Esophagus (tissue), 2 donors: ENCODE measurements around the gene CYB5A. TPM values are rescaled to one million over a fixed set of nuclear protein-coding genes. Genes with fewer than 3 reads are reported as not detected.

ENCODE experiments used
- H3K27ac ChIP-seq, 2 donors: one replicate each; pipeline ENCODE4 v1.5.1; 2013; ENCODE audit warnings: low read depth in 2 of 2, mild to moderate bottlenecking in 2 of 2, inconsistent platforms in 1 of 2, low read length in 1 of 2, moderate library complexity in 1 of 2
- H3K27me3 ChIP-seq, 2 donors: one replicate each; pipeline ENCODE4 v1.6.1; 2013; ENCODE audit warnings: low read length in 2 of 2, control low read depth in 1 of 2, mild to moderate bottlenecking in 1 of 2; ENCODE audit not compliant: insufficient read depth in 2 of 2, control insufficient read depth in 1 of 2
- H3K36me3 ChIP-seq, 2 donors: one replicate each; pipeline ENCODE4 v1.6.1; 2013; ENCODE audit warnings: low read length in 1 of 2; ENCODE audit not compliant: control insufficient read depth in 2 of 2, insufficient read depth in 2 of 2
- H3K4me1 ChIP-seq, 2 donors: one replicate each; pipeline ENCODE4 v1.6.1; 2013; ENCODE audit warnings: low read length in 1 of 2; ENCODE audit not compliant: control insufficient read depth in 2 of 2, insufficient read depth in 2 of 2
- H3K4me3 ChIP-seq, 2 donors: one replicate each; pipeline ENCODE4 v1.5.1; 2013; ENCODE audit warnings: low read length in 2 of 2, mild to moderate bottlenecking in 2 of 2, low read depth in 1 of 2, moderate library complexity in 1 of 2
- H3K9me3 ChIP-seq, 2 donors: one replicate each; pipeline ENCODE4 v1.6.1; 2013; ENCODE audit warnings: mild to moderate bottlenecking in 2 of 2, low read depth in 1 of 2, low read length in 1 of 2, moderate library complexity in 1 of 2; ENCODE audit not compliant: control insufficient read depth in 2 of 2, insufficient read depth in 1 of 2
- WGBS, 2 donors: extraction: QIAGEN DNeasy Blood & Tissue Kit; methylation state at CpG; one replicate each; pipeline ENCODE4 v1.1.7; 2013; 5-methylcytosine and 5-hydroxymethylcytosine counted together
- polyA plus RNA-seq, 2 donors: library from polyadenylated mRNA; stranded (reverse); fragments of 200-250 nt; gene quantifications; one replicate each; pipeline ENCODE4 v1.2.3, GENCODE V29; 2013
- donor health status: healthy with polysubstance abuse.
- donor health status: Bipolar disorder and iron deficiency.

CYB5A gene
- polyA plus RNA-seq, 2 donors, result 37.0 to 81.5 TPM

DNA sequence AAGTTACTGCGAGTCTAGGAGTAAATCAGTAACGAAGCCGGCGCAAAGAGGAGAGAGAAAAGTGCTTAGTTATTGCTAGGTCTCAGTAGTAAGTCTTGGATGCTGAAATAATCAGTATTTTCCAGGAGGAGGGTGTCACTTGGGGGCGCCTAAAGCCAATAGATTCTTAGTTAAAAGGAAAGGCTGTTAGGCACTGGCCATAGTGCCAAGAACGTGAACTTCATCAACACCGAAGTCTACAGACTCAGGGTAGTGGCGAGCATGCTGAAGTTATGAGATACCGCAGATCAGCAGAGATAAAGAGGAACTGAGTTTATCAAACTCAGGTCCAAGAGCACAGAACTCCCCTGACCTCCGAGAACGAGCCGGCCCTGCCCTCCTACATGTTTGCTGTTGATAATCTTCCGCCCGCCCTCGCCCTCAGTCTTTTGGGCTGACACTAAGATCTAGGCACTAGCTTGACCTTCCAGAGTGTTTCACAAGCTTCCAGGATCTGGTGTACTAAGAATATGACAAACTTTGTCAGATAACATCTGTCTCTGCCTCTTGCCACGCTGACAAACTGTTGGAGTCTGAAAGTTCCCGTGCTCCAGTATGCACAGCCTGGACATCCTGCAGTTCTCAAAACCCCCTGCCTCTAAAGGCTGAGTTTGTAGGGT, 49.2 kb downstream of the CYB5A start:
- Histone ChIP-seq H3K4me1 (no peaks in the 10 kb centered on the region), H3K27me3 (no peaks in the 10 kb centered on the region), H3K36me3 (no peaks in the 10 kb centered on the region), H3K4me3 (no peak overlapping the region), H3K27ac (no peak overlapping the region), H3K9me3 (no peaks in the 10 kb centered on the region)
- WGBS, 2 donors, result 55 to 72% methylated on average over 17 of the region's 17 CpGs

DNA sequence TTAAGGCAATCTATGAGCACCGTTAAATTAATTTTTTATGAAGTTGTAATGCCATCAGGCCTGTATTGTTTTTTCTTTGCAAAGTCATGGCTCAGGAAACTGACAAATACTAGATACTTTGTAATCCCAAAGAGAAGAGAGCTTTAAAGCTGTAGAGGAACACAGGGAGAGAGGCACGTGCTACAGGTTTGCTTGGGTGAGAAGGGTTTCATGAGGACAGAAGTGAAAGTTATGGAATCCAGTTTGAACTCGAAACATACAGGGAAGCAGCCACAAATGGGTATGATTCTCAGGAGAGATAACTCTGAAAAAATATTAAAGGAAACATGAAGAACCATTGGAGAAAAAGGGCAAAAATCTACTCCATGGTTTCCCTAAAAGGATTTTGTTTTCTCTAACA, 49.8 kb downstream of the CYB5A start:
- WGBS, 2 donors, result 67 to 84% methylated on average over 3 of the region's 3 CpGs
- Histone ChIP-seq H3K9me3 (no peaks in the 10 kb centered on the region), H3K36me3 (no peaks in the 10 kb centered on the region), H3K4me1 (no peaks in the 10 kb centered on the region), H3K27ac (no peak overlapping the region), H3K4me3 (no peak overlapping the region), H3K27me3 (no peaks in the 10 kb centered on the region)

DNA sequence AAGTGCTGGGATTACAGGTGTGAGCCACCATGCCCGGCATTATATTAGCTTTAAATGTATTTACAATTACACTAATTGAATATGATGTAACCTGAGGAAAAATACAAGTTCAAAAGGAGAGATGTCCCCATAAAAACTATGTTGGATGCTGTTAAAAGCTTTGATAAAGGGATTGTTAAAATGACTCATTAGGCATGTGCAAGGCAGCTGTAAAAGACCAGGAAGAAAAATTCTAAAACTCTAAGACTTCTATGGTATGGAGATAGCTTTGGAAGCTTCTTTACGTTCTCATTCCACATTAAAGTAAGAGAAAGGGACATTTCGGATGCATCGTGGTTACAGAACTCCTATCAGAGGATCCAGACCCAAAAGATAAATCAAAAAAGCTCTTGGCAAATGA, 50.3 kb downstream of the CYB5A start:
- no peak overlapping the region for H3K27ac ChIP-seq
- no peaks in the 10 kb centered on the region for H3K27me3 ChIP-seq
- H3K9me3 ChIP-seq, result no peaks in the 10 kb centered on the region
- H3K4me3 ChIP-seq, result no peak overlapping the region
- no peaks in the 10 kb centered on the region for H3K36me3 ChIP-seq
- WGBS, 2 donors, result 79 to 95% methylated on average over 4 of the region's 4 CpGs
- H3K4me1 ChIP-seq, result no peaks in the 10 kb centered on the region

DNA sequence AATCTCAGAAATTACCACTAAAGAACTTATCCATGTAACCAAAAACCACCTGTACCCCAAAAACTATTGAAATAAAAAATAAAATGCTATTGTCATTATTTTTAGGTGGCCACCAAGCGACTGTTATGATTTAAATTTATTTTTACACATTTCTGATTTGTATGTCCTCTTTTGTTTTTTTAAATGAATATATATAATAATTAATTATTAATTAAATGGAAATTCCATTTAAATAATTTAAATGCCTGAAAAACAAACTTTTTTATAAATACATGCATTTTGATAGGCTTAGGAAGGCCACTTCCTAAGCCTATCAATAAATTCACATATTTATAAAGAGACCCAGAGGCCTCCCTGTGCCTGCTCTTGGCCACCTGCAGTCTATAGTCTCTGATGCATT, 52.2 kb downstream of the CYB5A start:
- 84 to 89% methylated on average over 1 of the region's 1 CpG for WGBS, 2 donors

DNA sequence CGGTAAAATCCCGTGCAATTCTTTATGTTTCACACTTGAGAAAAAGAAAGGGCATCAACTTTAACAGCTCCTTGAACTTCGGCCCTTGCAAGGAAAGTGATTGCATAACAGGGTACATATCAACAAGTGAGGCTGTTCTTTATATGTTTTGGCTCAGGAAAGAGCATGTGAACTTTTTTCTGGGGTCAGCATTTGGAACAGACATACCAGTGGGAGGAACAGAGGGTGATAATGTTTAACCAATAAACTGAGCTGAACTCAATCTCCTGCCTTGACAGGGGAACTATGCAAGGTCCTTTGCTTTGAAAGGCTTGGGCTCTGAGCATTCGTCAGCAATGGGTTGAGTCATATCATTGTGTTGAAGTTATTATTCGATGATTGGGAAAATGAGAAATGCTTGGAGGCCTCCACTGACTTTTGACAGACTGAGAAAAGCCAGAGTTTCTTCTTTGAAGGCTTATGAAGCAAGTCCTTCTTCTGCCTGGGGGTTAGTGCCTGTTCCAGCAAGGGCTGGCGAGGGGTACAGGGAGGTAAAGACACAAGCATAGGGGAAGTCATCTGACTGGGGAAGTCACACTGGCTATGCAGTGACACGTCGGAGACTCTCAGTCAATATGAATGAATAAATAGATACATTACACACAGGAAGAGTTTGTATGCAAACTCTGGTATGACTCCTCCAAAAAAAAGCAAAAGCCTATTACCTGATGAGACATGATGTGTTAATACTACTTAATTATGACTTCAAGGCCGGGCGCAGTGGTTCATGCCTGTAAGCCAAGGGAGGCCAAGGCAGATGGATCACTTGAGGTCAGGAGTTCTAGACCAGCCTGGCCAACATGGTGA, 57.2 kb downstream of the CYB5A start:
- H3K9me3 ChIP-seq, result no peaks in the 10 kb centered on the region
- no peak overlapping the region for H3K4me3 ChIP-seq
- no peaks in the 10 kb centered on the region for H3K36me3 ChIP-seq
- H3K4me1 ChIP-seq, result no peaks in the 10 kb centered on the region
- H3K27ac ChIP-seq, result peak overlapping the region; percentile 79 to 87
- H3K27me3 ChIP-seq, result no peaks in the 10 kb centered on the region
- 38% methylated on average over 10 of the region's 10 CpGs for WGBS, 2 donors

More for the DNA sequence above, 52.2 kb downstream of the CYB5A start:
- no peak overlapping the region for H3K27ac ChIP-seq
- no peaks in the 10 kb centered on the region for H3K36me3 ChIP-seq
- no peaks in the 10 kb centered on the region for H3K27me3 ChIP-seq
- H3K4me1 ChIP-seq, result no peaks in the 10 kb centered on the region
- H3K9me3 ChIP-seq, result no peaks in the 10 kb centered on the region
- no peak overlapping the region for H3K4me3 ChIP-seq

DNA sequence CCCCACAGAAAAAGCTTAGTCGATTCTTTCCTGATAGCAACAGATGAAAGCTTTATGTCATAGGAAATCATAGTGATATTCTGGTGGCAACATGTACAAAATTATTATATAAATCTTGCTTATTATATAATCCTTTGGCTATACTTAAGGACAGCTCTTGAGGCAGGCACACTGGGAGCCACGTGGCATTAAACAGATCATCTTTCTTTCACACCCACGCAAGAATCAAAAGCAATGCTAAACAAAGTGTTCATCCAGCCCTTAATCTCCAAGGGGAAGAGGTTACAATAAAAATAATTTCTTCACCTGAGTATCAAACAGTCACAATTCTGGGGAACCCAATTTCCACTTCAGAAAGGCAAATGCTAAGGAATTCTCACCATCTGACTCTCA, 57.8 kb downstream of the CYB5A start:
- H3K27me3 ChIP-seq, result no peaks in the 10 kb centered on the region
- H3K4me1 ChIP-seq, result no peaks in the 10 kb centered on the region
- WGBS, 2 donors, result 37 to 46% methylated on average over 3 of the region's 3 CpGs
- H3K4me3 ChIP-seq, result no peak overlapping the region
- H3K36me3 ChIP-seq, result no peaks in the 10 kb centered on the region
- H3K9me3 ChIP-seq, result no peaks in the 10 kb centered on the region
- H3K27ac ChIP-seq, result peak overlapping the region in 1 of 2 donors; percentile 48

- no peaks in the 10 kb centered on the region for H3K36me3 ChIP-seq
- H3K27ac ChIP-seq, result no peak overlapping the region
- no peaks in the 10 kb centered on the region for H3K4me1 ChIP-seq
- no peaks in the 10 kb centered on the region for H3K27me3 ChIP-seq
- H3K9me3 ChIP-seq, result no peaks in the 10 kb centered on the region
- WGBS, 2 donors, result 67 to 74% methylated on average over 7 of the region's 7 CpGs
- H3K4me3 ChIP-seq, result no peak overlapping the region
Observed at GRCh38 chr18:74230922-74231714, 60.6 kb downstream of the CYB5A start.

DNA sequence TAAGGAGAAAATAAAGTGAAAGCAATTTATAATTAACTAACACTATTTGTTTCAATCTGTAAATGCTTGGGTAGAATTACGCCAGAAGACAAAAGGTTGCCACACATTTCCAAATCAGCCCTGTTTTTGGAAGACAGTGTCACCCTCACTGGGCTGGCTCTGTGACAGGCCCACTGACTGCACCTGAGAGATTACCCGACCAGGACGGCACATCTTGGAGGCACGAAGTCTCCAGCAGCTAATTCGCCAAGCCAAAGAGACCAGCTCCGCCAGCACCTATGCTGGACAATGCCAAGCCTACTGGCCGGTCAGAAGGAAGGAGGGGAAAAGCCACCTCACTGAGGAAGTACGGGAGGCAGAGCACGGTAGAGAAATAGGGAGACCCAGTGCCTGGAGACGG, 61.9 kb downstream of the CYB5A start:
- Histone ChIP-seq H3K27ac (no peak overlapping the region), H3K36me3 (no peaks in the 10 kb centered on the region), H3K9me3 (no peaks in the 10 kb centered on the region), H3K4me3 (no peak overlapping the region), H3K4me1 (no peaks in the 10 kb centered on the region), H3K27me3 (no peaks in the 10 kb centered on the region)
- WGBS, 2 donors, result 87 to 92% methylated on average over 10 of the region's 10 CpGs

- H3K9me3 ChIP-seq, result no peaks in the 10 kb centered on the region
- H3K4me1 ChIP-seq, result no peaks in the 10 kb centered on the region
- no peaks in the 10 kb centered on the region for H3K36me3 ChIP-seq
- H3K27me3 ChIP-seq, result no peaks in the 10 kb centered on the region
- H3K4me3 ChIP-seq, result no peak overlapping the region
- H3K27ac ChIP-seq, result no peak overlapping the region
- WGBS, 2 donors, result 61 to 91% methylated on average over 3 of the region's 3 CpGs
Observed at GRCh38 chr18:74229005-74229404, 62.8 kb downstream of the CYB5A start.
